HL-60 (cell line): ENCODE measurements around the gene GCK.

Experiments used
- GABPA ChIP-seq: IDR thresholded peaks from 2 replicates; pipeline ENCODE4 v1.6.1; 2012; ENCODE audit warnings: low read depth
- POLR2AphosphoS5 ChIP-seq: IDR thresholded peaks from 2 replicates; pipeline ENCODE4 v1.6.1; 2012; ENCODE audit warnings: low read depth
- SPI1 ChIP-seq: IDR thresholded peaks from 2 replicates; pipeline ENCODE4 v1.6.1; 2012; ENCODE audit warnings: low read depth, mild to moderate bottlenecking, borderline replicate concordance
- TF ChIP-seq, protein P1 (sequence below): IDR thresholded peaks from one replicate; pipeline ENCODE4 v1.5.1; 2011; ENCODE audit warnings: low read length, control low read depth, inconsistent platforms; ENCODE audit not compliant: insufficient read depth
- TF ChIP-seq, protein P2 (sequence below): IDR thresholded peaks from 2 replicates; pipeline ENCODE4 v1.6.1; 2012; ENCODE audit warnings: low read depth; ENCODE audit not compliant: insufficient replicate concordance

DNA sequence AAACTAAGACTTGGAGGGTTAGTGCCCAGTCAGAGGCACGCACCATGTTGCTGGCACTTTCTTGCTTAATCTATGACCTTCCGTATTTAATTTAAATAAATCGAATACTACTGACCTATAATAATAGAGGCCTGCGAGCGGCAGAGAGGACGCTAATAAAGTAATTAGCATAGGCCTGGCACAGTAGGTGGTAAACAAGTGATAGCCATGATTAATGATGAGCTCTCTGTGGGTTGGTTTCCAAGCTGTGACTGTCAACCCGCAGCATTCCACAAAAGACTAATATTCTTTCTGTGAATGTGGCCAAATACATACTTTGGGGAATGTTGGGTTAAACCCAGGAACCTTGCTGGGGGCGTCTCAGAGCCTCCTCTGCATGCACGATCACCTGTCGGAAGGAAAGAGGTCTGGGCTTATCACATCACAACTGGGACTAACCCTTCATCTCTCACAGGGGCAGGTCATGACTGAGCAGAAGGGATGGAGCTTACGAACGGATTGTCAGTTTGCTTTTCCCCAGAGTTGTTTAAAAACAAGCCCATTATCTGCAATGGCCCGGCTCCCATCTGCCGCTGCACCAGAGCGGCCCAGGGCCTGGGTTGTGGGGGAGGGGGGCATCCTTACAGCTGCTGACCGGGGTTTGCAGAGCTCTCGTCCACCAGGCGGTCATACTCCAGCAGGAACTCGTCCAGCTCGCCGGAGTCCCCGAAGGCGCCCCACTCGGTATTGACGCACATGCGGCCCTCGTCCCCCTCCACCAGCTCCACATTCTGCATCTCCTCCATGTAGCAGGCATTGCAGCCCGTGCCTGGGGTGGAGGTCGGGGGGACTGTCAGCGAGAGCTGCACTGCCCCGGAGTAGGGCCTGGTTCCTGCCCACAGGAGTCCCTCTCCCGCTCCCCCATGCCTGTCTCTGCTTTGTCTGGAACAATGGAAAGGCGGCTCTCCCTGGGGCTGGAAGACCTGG lies 41.9 kb downstream of the GCK start:
- TF ChIP-seq, protein P1, sequence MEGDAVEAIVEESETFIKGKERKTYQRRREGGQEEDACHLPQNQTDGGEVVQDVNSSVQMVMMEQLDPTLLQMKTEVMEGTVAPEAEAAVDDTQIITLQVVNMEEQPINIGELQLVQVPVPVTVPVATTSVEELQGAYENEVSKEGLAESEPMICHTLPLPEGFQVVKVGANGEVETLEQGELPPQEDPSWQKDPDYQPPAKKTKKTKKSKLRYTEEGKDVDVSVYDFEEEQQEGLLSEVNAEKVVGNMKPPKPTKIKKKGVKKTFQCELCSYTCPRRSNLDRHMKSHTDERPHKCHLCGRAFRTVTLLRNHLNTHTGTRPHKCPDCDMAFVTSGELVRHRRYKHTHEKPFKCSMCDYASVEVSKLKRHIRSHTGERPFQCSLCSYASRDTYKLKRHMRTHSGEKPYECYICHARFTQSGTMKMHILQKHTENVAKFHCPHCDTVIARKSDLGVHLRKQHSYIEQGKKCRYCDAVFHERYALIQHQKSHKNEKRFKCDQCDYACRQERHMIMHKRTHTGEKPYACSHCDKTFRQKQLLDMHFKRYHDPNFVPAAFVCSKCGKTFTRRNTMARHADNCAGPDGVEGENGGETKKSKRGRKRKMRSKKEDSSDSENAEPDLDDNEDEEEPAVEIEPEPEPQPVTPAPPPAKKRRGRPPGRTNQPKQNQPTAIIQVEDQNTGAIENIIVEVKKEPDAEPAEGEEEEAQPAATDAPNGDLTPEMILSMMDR: no peak
- TF ChIP-seq, protein P2, sequence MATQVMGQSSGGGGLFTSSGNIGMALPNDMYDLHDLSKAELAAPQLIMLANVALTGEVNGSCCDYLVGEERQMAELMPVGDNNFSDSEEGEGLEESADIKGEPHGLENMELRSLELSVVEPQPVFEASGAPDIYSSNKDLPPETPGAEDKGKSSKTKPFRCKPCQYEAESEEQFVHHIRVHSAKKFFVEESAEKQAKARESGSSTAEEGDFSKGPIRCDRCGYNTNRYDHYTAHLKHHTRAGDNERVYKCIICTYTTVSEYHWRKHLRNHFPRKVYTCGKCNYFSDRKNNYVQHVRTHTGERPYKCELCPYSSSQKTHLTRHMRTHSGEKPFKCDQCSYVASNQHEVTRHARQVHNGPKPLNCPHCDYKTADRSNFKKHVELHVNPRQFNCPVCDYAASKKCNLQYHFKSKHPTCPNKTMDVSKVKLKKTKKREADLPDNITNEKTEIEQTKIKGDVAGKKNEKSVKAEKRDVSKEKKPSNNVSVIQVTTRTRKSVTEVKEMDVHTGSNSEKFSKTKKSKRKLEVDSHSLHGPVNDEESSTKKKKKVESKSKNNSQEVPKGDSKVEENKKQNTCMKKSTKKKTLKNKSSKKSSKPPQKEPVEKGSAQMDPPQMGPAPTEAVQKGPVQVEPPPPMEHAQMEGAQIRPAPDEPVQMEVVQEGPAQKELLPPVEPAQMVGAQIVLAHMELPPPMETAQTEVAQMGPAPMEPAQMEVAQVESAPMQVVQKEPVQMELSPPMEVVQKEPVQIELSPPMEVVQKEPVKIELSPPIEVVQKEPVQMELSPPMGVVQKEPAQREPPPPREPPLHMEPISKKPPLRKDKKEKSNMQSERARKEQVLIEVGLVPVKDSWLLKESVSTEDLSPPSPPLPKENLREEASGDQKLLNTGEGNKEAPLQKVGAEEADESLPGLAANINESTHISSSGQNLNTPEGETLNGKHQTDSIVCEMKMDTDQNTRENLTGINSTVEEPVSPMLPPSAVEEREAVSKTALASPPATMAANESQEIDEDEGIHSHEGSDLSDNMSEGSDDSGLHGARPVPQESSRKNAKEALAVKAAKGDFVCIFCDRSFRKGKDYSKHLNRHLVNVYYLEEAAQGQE: no peak
- TF ChIP-seq SPI1 (no peak), POLR2AphosphoS5 (no peak), GABPA (no peak)
